ENCODE data around the gene ABCA1.
"Not testable (repeated sequence)": the region's sequence is repeated elsewhere in the genome, so short reads cannot be mapped to it uniquely, and the experiment has no call there.

The ABCA1 gene

GRCh38 chr9:104907278-104907951, 20.5 kb downstream of the ABCA1 start:
- FAIRE-seq (no peak), DNase-seq (ENCODE audit: low spot score) (peak; percentile 85)

GRCh38 chr9:104906441-104907277, 21.3 kb downstream of the ABCA1 start:
- DNase-seq (ENCODE audit: low spot score) (peak; percentile 91), FAIRE-seq (peak; percentile 96)

- DNase-seq (ENCODE audit: low spot score) (no peak), FAIRE-seq (no peak)
Observed at GRCh38 chr9:104905931-104906330, 22.0 kb downstream of the ABCA1 start.

- FAIRE-seq (peak; percentile 83), DNase-seq (ENCODE audit: low spot score) (peak; percentile 62)
Observed at GRCh38 chr9:104905153-104905901, 22.6 kb downstream of the ABCA1 start.

- FAIRE-seq: peak; percentile 97
Observed at GRCh38 chr9:104903609-104904008, 24.3 kb downstream of the ABCA1 start.

GRCh38 chr9:104900871-104901270, 27.1 kb downstream of the ABCA1 start:
- DNase-seq (ENCODE audit: low spot score): no peak
- no peak for FAIRE-seq

More at GRCh38 chr9:104903609-104904008, 24.3 kb downstream of the ABCA1 start:
- DNase-seq (ENCODE audit: low spot score): peak; percentile 88

- DNase-seq (ENCODE audit: low spot score) (no peak), FAIRE-seq (no peak)
Observed at GRCh38 chr9:104900324-104900723, 27.6 kb downstream of the ABCA1 start.

GRCh38 chr9:104899759-104900247, 28.2 kb downstream of the ABCA1 start:
- DNase-seq (ENCODE audit: low spot score): no peak
- no peak for FAIRE-seq

GRCh38 chr9:104898376-104898775, 29.6 kb downstream of the ABCA1 start:
- not testable (repeated sequence) for DNase-seq (ENCODE audit: low spot score); FAIRE-seq

- DNase-seq (ENCODE audit: low spot score) (no peak), FAIRE-seq (no peak)
Observed at GRCh38 chr9:104896131-104896530, 31.8 kb downstream of the ABCA1 start.

- DNase-seq (ENCODE audit: low spot score): peak; percentile 79
- peak; percentile 96 for FAIRE-seq
Observed at GRCh38 chr9:104895572-104895971, 32.4 kb downstream of the ABCA1 start.

GRCh38 chr9:104892701-104893100, 35.3 kb downstream of the ABCA1 start:
- FAIRE-seq (no peak), DNase-seq (ENCODE audit: low spot score) (no peak)

- DNase-seq (ENCODE audit: low spot score) (no peak), FAIRE-seq (no peak)
Observed at GRCh38 chr9:104890433-104890770, 37.6 kb downstream of the ABCA1 start.

GRCh38 chr9:104885818-104886709, 41.9 kb downstream of the ABCA1 start:
- no peak for DNase-seq (ENCODE audit: low spot score)
- no peak for FAIRE-seq

- DNase-seq (ENCODE audit: low spot score) (no peak), FAIRE-seq (no peak)
Observed at GRCh38 chr9:104883169-104883568, 44.8 kb downstream of the ABCA1 start.

GRCh38 chr9:104882566-104882965, 45.4 kb downstream of the ABCA1 start:
- no peak for FAIRE-seq

GRCh38 chr9:104882086-104882485, 45.9 kb downstream of the ABCA1 start:
- DNase-seq (ENCODE audit: low spot score) (no peak), FAIRE-seq (no peak)

More at GRCh38 chr9:104882566-104882965, 45.4 kb downstream of the ABCA1 start:
- no peak for DNase-seq (ENCODE audit: low spot score)

- no peak for DNase-seq (ENCODE audit: low spot score)
- no peak for FAIRE-seq
Observed at GRCh38 chr9:104879555-104880309, 48.2 kb downstream of the ABCA1 start.

GRCh38 chr9:104876587-104876986, 51.4 kb downstream of the ABCA1 start:
- no peak for DNase-seq (ENCODE audit: low spot score)
- FAIRE-seq: no peak

GRCh38 chr9:104875897-104876296, 52.1 kb downstream of the ABCA1 start:
- DNase-seq (ENCODE audit: low spot score) (no peak), FAIRE-seq (no peak)
